COLO668 (cell line): Measurements from ENCODE around the gene HGFAC.
A peak's percentile ranks its signal among the peaks of the same experiment; 100 is the strongest.

Experiments used
- DNase-seq: peaks from one replicate; lab custom pipeline; 2025; ENCODE audit not compliant: unreplicated experiment; lab: John Stamatoyannopoulos, UW

Gene HGFAC

DNA sequence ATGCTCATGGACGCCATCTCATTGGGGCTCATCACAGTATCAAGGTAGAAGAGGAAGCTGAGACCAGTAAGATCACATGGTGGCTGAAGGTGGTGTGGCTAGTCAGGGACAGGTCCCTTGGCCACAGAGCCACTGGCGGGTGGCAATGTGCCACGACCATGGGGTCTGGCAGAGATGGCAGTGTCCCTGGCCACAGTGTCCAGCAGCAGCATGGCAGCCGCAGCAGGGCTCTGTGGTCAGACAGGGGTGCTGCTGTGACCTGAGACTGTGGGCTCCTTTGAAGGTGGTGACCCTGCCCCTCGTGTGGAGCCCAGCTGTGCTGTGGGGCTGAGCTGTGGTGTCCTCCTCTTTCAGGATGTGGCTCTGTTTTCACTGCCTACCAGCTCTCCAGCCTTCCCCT, 19.2 kb downstream of the HGFAC start:
- DNase-seq = no peak

DNA sequence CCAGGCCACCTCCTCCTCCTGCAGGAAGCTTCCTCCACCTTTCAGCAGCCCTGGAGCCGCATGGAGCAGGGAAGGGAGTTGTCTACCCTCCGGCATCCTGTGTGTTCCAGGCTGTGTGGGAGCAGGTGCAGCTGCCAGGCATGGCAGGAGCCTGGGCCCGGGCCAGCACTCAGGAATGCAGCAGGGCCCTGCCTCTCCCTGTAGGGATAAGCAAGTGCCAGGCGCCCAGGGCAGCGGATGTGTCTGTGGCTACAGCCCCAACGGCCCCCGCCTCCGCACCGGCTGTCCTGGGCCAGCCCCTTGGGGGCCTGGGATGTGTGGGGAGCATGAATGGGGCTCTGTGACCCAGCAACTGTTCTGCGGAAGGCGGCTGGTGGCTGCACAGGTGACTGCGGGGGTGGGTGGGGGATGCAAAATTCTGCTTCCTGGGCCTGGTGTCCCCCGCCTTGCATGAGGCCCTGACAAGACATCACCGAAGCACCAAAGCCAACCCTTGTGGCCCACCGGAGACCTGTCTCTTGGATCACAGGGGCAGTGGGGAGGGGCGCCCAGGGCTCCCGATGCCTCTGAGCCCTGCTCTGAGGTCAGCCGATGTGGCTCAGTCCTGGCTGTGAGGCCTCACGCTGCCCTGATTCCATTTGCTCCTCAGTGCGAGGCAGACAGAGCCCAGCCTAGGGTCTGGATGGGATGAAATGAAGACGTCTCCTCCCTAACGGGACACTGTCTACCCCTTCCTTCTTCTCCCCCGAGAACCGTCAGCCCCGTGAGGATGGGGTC, 19.9 kb downstream of the HGFAC start:
- peak; percentile 67 for DNase-seq

- no peak for DNase-seq
Observed at GRCh38 chr4:3462321-3462789, 20.6 kb downstream of the HGFAC start.

DNA sequence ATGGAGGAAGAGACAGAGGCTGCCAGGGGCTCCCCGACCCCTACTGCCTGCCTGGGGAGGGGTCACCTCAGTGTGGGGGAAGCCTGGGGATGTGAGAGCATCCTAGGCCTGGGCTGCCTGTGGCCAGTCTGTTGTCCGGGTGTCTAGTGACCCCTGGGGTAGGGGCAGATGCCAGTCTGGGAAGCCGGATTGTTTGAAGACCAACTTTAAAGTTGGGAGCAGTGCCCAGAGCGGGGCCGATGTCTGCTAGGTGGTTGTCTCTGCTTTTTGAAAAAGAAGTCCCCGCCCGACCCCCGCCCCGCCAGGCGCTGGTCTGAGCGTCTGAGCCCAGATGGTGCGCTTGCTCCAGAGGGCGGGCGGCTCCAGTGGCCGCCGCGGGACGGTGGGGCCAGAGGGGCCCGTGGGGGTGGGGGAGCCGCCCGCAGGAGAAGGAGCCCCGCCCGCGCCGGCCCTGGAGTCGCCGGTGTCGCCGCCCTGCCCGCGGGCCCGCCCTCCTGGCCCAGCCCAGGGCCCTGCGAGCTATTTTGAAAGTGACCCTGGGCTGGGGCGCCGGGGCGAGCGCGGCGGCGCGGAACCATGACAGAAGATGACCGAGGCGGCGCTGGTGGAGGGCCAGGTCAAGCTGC, 21.1 kb downstream of the HGFAC start, which contains the start of gene DOK7:
DOK7 (plus strand) TSS at position 517 of the 626 bp plus-strand sequence; CDS start at position 587, 70 bp downstream.
- no peak for DNase-seq

DNA sequence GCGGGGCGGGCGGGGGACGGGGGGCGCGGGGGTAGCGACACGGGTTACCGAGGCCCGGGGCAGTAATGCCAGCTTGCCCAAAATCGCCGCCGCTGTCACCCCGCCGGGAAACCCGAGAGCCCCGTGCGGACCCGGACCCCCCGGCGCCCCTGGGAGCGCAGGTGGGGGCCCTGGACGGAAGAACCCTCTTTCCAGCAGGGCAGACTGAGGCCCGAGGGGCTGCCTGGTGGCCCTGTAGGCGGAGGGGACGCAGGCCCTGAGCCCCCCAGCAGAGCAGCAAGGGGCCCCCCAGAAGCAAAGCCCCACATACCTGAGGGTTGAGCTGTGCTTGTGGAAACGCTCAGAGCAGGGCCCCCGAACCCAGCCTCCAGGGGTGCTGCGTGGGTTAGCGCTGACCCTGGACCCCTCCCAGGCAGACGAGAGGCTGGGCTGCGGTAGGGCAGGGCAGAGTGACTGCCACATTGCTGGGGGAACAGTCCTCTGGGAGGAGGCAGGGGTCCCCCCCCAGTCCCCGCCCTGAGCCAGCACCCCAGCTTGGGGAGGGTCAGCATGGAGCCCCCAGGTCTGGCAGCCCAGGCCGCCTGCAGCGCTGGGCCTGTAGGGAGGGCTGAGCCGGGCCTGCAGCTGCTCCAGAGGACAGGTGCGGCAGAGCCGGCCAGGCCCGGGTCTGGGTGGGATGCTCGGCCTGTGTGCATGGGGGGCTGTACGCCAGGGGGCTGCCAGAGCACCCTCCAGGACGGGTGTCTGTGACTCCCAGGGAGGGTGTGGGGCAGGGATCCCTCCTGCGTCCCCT, 22.0 kb downstream of the HGFAC start:
- DNase-seq = no peak

- no peak for DNase-seq
Observed at GRCh38 chr4:3464349-3464905, 22.7 kb downstream of the HGFAC start.

GRCh38 chr4:3464911-3465697, 23.3 kb downstream of the HGFAC start:
- DNase-seq = no peak

DNA sequence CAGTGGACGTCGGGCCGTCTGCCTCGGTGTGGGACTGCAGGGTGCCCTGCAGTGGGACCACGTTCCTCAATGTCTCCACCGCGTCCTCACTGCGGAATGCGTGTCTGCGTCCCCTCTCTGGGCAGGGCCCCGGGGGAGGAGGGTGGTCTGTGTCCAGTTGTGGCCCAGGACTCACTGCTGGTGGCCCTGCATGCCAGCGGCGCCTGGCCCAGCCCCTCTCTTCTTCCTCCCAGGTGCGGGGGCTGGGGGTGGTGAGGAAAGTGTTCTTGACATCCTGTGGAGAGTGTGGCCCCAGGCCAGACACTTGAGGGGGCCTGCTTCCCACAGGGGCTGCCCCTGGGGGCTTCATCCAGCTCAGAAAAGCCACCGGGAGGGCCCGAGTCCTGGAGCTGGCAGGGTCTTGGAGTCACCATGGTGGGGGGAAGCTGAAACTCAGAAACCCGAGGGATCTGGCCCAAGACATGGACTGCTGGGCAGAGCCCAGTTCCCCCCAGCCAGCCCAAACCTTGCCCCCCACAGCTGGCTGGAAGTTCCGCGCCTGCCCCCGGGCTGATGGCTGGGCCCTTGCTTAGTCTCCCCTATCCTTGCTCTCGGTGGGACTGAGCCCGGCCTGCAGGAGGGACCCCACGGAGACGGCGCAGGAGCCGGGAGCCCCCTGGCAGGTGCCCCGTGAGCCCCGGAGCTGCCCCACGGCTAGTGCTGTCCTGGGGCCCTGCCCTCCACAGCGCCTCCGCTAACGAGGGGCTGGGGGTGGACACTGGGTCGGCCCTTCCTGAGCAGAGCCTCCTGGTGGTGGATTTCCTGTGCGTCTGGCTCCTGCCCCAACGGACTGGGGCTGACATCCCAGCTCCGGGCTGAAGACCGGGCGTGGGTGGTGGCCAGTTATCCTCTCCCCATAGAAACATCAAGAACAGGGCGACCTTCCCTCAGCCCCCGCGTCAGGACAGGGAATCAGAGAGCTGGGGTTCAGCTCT, 24.2 kb downstream of the HGFAC start:
- no peak for DNase-seq

GRCh38 chr4:3466691-3467600, 25.2 kb downstream of the HGFAC start:
- DNase-seq = no peak

DNA sequence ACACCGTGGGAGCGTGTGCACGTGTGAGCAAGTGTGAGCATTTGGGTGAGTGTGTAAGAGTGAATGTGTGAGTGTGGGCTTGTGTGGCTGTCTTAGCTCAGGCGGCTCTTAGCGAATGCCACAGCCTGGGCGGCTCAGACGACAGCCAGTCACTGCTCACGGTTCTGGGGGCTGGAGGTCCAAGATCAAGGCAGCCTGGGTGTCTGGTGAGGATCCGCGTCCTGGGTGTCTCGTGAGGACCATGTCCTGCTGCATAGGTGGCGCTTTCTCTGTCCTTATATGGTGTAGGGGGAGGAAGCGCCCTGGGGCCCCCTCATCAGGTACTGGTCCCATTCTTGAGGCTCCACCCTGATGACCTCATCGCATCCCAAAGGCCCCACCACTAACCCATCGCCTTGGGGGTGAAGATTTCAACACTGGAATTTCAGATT, 25.8 kb downstream of the HGFAC start:
- no peak for DNase-seq

- no peak for DNase-seq
Observed at GRCh38 chr4:3468154-3468553, 26.4 kb downstream of the HGFAC start.

DNA sequence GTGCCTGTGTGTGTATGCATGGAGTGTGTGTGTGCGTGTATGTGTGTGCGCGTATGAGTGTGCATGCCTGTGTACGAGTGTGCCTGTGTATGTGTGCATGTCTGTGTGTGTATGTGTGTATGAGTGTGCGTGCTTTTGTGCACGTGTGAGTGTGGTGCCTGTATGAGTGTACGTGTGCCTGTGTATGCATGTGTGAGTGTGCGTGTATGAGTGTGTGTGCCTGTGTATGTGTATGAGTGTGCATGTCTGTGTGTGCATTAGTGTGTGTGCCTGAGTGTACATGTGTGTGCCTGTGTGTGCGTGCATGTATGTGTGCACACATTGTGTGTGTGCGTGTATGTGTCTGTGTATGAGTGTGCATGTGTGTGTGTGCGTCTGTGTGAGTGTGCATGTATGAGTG, 27.0 kb downstream of the HGFAC start:
- no peak for DNase-seq

DNA sequence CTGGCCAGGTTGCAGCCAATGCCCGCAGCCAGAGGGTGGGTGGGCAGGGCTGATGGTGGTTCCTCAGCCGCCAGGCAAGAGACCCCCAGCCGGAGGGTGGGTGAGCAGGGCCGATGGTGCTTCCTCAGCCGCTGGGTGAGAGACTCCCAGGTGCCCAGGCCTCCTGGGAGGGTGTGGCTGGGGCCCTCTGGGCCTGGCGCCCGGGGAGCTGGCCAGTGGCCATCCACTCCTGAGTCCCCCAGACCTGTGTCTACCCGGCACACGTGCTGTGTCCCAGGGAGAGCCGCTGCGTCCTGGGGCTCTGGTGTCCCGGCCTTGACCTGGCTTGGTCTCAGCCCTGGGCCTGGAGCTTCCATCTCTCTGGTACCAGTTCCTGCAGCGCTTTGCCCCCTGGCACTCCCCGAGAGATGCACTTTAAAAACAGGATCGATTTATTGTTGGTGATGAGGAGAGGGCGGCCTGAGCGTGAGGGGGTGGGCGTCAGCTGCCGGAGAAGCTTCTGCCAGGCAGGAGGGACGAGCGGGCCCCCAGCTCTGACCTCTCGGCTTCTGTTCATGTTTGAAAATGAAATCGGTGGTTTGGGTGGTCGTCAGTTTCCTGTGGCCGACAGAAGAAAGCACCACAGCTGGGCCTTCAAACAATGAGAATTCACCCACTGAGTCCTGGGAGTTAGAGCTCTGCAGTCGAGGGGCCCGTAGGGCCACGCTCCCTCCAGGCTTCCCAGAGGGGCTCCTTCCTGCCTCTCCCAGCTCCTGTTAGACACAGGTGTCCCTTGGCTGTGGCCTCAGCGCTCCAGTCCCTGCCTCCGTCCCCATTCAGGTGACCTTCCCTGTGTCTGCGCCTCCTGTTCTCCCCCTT, 27.8 kb downstream of the HGFAC start:
- no peak for DNase-seq

DNA sequence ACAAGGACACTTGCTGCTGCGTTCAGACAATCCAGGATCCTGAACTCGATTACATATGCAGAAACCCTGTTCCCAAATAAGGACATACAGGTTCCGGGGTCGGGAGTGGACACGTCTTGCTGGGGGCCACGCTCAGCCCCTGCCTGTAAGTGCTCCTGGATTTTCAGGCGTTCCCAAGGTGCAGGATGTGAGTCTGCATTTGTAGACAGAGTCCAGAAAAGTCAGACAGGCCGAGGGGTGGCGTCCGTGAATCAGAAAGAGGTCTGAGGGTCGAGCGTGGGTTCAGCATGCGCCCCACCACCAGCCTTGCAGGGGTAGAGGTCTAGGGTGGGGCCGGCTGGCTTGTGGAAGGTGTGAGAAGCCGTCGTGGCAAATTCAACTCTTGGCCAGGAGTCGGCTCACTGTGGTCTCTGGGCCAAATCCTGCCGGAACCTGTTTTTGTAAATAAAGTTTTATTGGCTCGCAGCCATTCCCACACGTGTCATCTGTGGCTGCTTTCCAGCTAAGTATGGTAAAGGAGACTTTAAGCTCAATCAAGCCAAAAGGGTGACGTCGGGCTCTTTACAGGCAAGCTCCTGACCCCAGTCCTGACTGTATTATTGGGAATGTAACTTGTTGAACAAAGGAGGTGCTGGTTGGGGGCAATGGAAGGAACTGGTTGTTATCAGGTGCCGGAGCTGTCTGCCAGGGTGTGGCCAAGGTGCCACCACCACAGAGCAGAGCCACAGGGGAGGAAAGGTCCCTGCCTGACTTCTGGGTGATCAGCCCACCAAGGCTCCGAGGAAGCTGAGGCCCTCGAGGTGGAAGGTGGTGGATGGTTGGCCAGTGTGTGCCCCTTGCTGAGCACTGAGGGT, 28.7 kb downstream of the HGFAC start:
- no peak for DNase-seq

DNA sequence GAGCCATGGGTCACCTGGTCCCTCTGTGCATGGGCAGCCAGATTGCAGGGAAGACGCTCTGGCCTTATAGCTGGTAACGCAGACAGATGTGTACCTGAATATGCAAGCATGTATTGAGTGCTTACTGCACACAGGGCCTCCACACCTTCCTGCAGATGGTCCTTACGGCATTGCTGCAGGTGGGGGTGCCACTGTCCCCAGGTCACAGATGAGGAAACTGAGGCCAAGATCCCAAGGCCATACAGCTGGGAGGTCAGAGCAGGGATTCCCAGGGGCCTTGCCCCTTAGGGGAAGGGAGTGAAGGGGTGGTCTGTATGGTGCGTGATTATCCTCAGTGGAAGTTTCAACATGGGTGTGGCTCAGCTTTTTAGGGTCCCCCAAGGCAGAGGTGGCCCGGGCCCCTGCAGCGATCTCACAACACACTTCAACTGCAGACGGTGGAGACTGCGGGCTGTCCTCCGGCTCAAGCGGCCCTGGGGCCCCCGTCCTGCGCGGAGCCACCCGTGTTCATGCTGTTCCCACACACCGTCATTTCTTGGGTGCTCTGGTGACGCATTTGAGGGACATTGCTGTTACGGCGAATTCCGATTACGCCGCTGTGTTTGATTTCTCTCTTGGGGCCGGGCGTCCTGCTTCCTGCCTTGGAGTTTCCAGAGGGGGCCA, 29.5 kb downstream of the HGFAC start:
- no peak for DNase-seq

DNA sequence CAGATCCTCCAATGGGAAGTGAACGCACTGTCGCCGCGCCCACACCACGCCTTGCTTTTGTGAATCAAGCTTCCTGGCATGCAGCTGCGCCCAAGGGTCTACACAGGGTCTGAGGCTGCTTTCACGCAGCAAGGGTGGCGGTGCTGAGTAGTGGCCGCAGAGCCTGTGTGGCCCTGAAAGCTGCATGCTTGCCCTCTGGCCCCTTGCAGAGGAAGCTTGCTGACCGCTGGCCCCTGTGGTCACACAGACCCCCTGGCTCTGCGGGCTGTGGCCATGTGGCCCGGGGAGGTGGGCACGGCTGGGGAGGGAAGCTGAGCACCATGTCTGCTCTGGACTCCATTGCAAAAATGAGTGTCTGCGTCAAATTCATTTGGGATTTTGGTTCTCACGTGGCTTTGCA, 30.1 kb downstream of the HGFAC start:
- no peak for DNase-seq
